NCI-H2029 (cell line): ENCODE measurements around the gene XPO6.

ENCODE experiments used
- DNase-seq: peaks from one replicate; lab custom pipeline; 2025; lab: John Stamatoyannopoulos, UW

XPO6 gene

GRCh38 chr16:28210264-28210663, 1.5 kb downstream of the XPO6 start:
- DNase-seq: no peak

- DNase-seq: no peak
Measured at GRCh38 chr16:28208824-28209223, 2.9 kb downstream of the XPO6 start.

GRCh38 chr16:28208131-28208530, 3.6 kb downstream of the XPO6 start:
- no peak for DNase-seq

- no peak for DNase-seq
Measured at GRCh38 chr16:28207399-28207798, 4.4 kb downstream of the XPO6 start.

GRCh38 chr16:28205974-28206373, 5.8 kb downstream of the XPO6 start:
- DNase-seq: no peak

GRCh38 chr16:28205117-28205899, 6.5 kb downstream of the XPO6 start:
- DNase-seq: no peak

GRCh38 chr16:28204622-28205021, 7.1 kb downstream of the XPO6 start:
- DNase-seq: no peak

- no peak for DNase-seq
Measured at GRCh38 chr16:28204204-28204603, 7.6 kb downstream of the XPO6 start.

GRCh38 chr16:28202147-28202746, 9.5 kb downstream of the XPO6 start:
- no peak for DNase-seq

GRCh38 chr16:28200661-28201060, 11.1 kb downstream of the XPO6 start:
- DNase-seq: no peak

- DNase-seq: no peak
Measured at GRCh38 chr16:28196387-28196987, 15.3 kb downstream of the XPO6 start.

- no peak for DNase-seq
Measured at GRCh38 chr16:28195859-28196258, 15.9 kb downstream of the XPO6 start.

- DNase-seq: no peak
Measured at GRCh38 chr16:28193530-28194423, 18.0 kb downstream of the XPO6 start.

GRCh38 chr16:28192806-28193529, 18.8 kb downstream of the XPO6 start:
- no peak for DNase-seq

GRCh38 chr16:28191364-28191960, 20.3 kb downstream of the XPO6 start:
- no peak for DNase-seq

- no peak for DNase-seq
Measured at GRCh38 chr16:28189245-28189644, 22.5 kb downstream of the XPO6 start.

- no peak for DNase-seq
Measured at GRCh38 chr16:28188085-28188916, 23.5 kb downstream of the XPO6 start.

GRCh38 chr16:28187595-28188004, 24.2 kb downstream of the XPO6 start:
- no peak for DNase-seq

- no peak for DNase-seq
Measured at GRCh38 chr16:28186752-28187151, 25.0 kb downstream of the XPO6 start.

- DNase-seq: no peak
Measured at GRCh38 chr16:28185696-28186095, 26.1 kb downstream of the XPO6 start.
